Kidney glomerular epithelial cell (primary cell): ENCODE data around the gene TMEM225B.
"Not testable (repeated sequence)": the region's sequence is repeated elsewhere in the genome, so short reads cannot be mapped to it uniquely, and the experiment has no call there.

Source experiments
- DNase-seq: peaks from one replicate; lab custom pipeline; 2025; lab: John Stamatoyannopoulos, UW

TMEM225B gene

GRCh38 chr7:99657879-99658278, 59.8 kb downstream of the TMEM225B start:
- DNase-seq = not testable (repeated sequence)
